ENCODE results near the gene ZNHIT2. TPM values are rescaled to one million over a fixed set of nuclear protein-coding genes. Genes with fewer than 3 reads are reported as not detected.

Gene ZNHIT2
- total and polyA plus RNA-seq, 2 of the 13 experiments (the other 11 are each of a cell fraction or from before 2014, with no cell fraction given), result 1.1 to 6.5 TPM

GRCh38 chr11:65165410-65166317 is 48.2 kb upstream of the ZNHIT2 start (continued):
- TF ChIP-seq AKNA (CRISPR knock-in tag; IDR thresholded peaks at IDR 0.05; ENCODE audit: borderline replicate concordance) (0 out of 2 replicates have a peak, but pooled peaks have one; percentile 22), MAFF (IDR thresholded peaks at IDR 0.05; ENCODE audit: low read depth, low read length) (peak; percentile 43), ZBTB49 (CRISPR knock-in tag; IDR thresholded peaks at IDR 0.05; ENCODE audit: borderline replicate concordance) (no peak), HHEX (CRISPR knock-in tag; IDR thresholded peaks at IDR 0.05) (no peak), ZNF34 (CRISPR knock-in tag; IDR thresholded peaks at IDR 0.05; ENCODE audit: borderline replicate concordance) (no peak), ZNF263 (CRISPR knock-in tag; IDR thresholded peaks at IDR 0.05) (no peak), ELF3 (CRISPR knock-in tag; IDR thresholded peaks at IDR 0.05) (peak; percentile 87), ZNF280D (CRISPR knock-in tag; IDR thresholded peaks at IDR 0.05) (0 out of 2 replicates have a peak, but pooled peaks have one; percentile 45), KLF9 (CRISPR knock-in tag; IDR thresholded peaks at IDR 0.05; ENCODE audit: low read depth) (no peak), ZNF644 (CRISPR knock-in tag; IDR thresholded peaks at IDR 0.05; ENCODE audit: low read depth) (no peak), ZNF552 (CRISPR knock-in tag; IDR thresholded peaks at IDR 0.05; ENCODE audit: borderline replicate concordance) (no peak), ZSCAN31 (CRISPR knock-in tag; IDR thresholded peaks at IDR 0.05; ENCODE audit: low read depth) (no peak), ZFP90 (CRISPR knock-in tag; IDR thresholded peaks at IDR 0.05; ENCODE audit: borderline replicate concordance) (no peak), SOX13 (IDR thresholded peaks at IDR 0.05) (0 out of 2 replicates have a peak, but pooled peaks have one; percentile 7), SOX13 (CRISPR knock-in tag; conservative IDR thresholded peaks at IDR 0.05 in 1 of 2, IDR thresholded peaks at IDR 0.05 in 1 of 2) (peak in 1 of 2 experiments; percentile 58; a peak in 2 of 4 replicates), MNT (IDR thresholded peaks at IDR 0.05) (peak; percentile 61)
